HG03432 (cell line): ENCODE results near the gene YARS1.

Source experiments
- ATAC-seq: cut with Tn5 transposase; IDR thresholded peaks from one replicate; pipeline ENCODE4 v1.9.1; 2021; ENCODE audit warnings: mild to moderate bottlenecking, moderate library complexity; ENCODE audit not compliant: unreplicated experiment

YARS1 gene

DNA sequence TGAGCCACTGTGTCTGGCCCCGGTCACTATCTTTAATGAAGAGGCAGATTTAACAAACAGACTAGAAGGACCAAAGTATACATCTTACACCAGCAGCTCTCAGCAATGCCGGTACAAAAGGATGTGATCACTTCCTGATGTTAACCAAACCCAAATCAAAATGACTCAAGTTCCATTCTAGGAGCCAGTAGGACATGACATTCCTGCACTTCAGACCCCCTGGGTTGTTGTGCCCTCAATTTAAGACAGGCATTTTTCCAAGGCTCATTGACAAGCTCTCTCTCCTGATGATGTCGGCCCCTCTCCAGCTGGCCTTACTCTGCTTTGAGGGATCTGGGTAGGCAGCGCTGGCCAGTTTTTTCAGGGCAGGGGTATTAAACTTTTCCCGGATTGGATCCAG is 35.1 kb downstream of the YARS1 start:
- no peak for ATAC-seq

DNA sequence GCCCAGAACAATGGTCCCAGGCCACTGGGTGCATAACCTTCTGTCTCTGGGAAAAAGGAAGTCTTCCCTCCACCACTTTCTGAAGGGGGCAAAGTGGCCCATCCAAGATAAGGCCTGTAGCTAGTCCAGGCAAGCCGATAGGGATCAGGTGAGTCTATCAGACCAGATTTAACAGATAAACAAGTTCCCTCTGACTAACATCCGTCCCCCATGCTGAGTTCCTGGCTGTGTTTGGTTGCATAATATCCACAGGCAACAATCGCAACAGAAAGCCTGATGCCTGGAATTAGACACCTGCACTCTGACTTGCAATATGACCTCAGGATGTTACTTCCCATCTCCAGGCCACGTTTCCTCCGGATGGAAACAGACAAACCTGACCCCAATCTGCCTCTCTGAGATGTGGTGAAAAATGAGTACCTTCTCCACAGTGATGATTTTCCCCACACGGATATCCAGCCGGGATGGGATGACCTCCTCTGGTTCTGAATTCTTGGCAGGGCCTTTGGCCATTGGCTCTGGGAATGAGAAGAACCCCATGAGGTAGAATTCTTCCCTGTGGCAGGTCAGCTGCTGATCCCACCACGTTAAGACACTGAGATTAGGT is 36.4 kb downstream of the YARS1 start:
- ATAC-seq: no peak

DNA sequence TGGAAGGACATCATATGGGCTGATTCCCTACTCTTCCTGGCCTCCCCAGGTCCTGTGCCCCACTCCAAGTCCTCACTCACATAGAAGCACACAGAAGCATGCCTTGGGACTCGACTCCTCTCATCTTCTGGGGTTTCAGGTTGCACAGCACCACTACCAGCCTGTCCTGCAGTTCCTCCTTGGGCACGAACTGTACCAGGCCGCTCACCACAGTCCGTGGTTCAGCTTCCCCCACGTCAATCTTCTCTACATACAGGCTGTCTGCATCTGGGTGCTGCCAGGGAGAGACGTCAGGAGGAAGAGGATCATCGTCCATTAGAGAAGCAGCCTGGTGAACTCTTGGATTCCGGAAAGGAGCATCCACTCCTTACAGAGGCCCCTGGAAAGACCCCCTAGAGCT is 37.2 kb downstream of the YARS1 start:
- no peak for ATAC-seq

DNA sequence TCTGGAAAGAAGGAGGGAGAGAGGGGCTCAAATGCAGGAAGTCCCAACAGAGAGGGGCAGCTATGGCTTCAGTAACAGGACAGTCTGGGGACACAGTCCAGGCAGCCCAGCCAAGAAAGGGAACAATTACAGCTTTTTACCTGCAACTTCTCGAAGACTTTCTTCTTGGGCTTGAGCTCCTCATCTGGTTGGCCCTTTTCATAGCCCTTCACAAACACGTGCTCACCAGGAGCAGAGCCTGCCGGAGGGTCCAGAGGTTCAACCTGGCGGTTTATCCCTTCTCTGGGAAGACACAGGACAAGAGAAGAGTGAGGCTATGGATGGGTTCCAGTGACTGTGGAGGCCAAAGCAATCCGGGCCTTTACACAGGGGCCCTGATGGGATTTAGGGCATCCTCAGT is 37.9 kb downstream of the YARS1 start:
- ATAC-seq: no peak

DNA sequence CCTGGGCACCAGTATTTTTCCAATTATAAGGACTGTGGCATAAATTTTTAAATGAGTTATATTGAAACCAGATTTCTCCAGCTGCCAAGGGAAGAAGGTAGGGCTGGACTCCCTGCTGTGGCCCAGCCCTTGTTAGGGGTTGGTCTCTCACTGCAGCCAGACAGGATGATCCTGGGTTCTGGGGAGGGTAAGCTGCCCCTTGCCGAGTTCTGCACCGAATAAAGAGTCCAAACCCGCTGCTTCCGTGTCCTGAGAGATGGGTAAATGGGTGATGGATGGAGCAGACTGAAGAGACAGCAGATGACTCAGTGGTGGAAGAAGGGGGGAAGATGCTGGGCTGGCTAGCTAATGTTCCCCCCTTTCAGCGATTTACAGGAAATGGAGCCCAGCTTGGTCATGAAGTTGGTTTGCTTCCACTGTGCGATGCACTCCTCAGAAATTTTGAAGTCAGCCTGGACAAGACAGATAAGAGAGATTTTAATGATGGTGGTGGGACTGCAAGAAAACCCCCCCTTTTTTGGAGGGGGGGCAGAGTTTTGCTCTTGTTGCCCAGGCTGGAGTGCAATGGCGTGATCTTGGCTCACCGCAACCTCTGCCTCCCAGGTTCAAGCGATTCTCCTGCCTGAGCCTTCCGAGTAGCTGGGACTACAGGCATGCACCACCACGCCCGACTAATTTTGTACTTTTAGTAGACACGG is 41.4 kb downstream of the YARS1 start:
- ATAC-seq: no peak

DNA sequence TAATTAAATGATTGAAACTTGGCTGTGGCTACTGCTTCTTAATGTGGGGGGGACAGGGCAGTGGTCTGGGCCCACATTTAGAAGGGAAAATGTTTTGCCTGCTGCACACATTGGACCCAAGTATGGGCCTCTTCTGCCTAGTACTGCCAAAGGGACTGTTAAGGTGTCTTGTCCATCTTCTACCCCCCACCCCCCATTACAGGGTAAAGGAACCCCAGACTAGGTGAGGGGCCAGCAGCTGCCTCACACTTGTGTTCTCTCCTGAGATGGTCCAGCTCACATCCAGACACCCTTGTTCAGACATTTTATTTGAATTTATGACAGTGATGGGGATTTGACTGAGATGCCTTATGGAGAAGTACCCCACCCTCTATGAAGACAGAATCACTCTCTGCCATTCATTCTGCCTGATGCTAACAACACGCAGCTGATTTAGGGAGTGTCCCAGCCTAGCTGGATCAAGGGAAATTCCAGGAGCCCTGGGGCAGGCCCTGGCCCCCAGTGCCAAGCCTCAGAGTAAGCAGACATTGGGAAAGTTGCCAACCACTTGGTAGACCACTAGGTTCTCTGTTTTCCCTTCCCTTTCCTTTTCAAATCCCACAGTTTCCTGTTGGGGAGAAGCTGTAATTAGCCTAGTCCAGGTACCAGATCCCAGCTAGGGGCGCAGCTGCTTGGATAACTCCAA is 42.1 kb downstream of the YARS1 start:
- no peak for ATAC-seq

DNA sequence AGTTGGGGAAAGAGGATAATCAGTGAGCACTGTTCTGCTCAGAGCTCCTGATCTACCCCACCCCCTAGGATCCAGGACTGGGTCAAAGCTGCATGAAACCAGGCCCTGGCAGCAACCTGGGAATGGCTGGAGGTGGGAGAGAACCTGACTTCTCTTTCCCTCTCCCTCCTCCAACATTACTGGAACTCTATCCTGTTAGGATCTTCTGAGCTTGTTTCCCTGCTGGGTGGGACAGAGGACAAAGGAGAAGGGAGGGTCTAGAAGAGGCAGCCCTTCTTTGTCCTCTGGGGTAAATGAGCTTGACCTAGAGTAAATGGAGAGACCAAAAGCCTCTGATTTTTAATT is 42.7 kb downstream of the YARS1 start:
- ATAC-seq: no peak

DNA sequence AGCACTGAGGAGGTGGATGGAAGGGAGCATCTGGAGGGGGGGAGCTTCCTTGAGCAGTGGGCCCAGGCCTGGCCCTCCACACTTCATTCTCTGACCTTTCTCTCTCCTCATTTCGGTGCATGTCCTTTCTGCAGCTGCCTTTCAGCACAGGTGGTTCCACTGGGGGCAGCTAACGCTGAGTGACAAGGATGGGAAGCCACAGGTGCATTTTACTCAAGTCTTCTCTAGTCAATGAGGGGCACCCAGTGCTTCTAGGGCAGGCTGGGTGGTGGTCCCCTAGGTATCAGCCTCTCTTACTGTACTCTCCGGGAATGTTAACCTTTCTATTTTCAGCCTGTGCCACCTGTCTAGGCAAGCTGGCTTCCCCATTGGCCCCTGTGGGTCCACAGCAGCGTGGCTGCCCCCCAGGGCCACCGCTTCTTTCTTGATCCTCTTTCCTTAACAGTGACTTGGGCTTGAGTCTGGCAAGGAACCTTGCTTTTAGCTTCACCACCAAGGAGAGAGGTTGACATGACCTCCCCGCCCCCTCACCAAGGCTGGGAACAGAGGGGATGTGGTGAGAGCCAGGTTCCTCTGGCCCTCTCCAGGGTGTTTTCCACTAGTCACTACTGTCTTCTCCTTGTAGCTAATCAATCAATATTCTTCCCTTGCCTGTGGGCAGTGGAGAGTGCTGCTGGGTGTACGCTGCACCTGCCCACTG is 43.2 kb downstream of the YARS1 start:
- ATAC-seq: no peak

DNA sequence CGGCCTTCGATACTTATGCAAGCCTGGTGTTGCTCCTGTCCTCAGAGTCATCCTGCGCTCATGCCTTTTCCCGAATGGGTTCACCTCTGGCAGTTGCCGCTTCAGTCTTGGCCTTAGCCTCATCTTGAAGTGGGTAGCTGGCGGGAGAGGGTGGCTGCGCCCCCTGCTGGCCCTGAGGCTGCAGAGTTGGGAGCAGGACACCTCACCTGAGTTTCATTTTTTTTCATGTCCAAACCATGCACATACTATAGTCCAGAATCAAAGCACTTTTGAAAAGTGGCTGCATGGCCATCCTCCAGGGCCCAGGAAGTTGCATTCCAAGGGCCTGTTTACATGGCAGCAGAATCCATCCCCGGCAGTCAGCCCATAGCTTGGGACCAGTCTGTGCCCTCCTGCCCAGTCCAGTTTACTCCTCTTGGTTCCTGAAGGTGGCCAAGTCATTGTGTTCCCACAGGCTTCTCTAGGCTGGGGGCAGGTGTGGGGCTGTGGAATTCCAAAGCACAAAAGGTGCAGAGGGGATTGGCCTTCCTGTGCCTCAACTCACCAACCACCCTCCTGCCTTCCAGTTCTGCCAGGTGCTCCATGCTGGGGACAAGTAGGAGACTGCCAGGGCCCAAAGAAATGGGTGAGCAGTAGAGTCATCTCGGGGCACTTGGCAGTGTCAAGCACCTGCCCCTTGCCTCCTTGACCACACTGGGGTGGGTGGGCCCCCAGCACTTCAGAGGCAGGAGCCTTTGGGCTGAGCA is 44.0 kb downstream of the YARS1 start:
- no peak for ATAC-seq

DNA sequence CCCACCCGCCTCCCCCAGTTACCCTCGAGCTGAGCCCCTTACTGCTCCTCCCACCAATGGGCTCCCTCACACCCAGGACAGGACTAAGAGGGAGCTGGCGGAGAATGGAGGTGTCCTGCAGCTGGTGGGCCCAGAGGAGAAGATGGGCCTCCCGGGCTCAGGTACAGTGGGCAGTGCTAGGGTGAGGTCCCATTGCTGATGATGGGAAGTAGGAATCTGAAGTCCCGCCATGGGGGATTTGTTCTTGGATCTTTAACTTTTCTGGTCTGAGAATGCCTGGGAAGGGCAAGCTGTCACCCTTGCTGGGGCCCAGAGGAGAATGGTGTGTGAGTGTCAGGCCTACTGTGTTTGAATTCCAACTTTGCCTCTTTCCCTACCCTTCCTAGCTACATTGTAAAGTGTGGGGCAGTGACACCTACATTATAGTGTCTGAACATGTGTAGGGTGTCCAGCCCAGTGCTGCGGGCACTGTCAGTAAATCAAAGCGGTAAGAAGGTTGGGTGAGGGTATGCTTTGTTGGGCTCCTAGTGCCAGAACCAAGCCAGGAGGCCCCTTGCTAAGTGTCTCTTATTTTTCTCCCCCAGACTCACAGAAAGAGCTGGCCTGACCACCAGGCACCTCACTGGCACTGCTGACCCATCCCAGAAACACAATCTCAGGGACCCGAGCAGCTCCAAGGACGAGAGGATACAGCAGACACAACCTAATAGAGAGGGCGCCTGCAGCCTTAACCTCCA is 44.7 kb downstream of the YARS1 start:
- no peak for ATAC-seq

DNA sequence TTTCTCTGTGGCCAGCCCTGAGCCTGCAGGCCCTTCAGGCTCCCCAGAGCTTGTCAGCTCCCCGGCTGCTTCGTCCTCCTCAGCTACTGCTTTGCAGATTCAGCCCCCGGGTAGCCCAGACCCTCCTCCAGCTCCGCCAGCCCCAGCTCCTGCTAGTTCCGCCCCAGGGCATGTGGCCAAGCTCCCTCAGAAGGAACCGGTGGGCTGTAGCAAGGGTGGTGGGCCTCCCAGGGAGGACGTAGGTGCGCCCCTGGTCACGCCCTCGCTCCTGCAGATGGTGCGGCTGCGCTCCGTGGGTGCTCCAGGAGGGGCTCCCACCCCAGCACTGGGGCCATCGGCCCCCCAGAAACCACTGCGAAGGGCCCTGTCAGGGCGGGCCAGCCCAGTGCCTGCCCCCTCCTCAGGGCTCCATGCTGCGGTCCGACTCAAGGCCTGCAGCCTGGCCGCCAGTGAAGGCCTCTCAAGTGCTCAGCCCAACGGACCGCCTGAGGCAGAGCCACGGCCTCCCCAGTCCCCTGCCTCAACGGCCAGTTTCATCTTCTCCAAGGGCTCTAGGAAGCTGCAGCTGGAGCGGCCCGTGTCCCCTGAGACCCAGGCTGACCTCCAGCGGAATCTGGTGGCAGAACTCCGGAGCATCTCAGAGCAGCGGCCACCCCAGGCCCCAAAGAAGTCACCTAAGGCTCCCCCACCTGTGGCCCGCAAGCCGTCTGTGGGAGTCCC is 45.4 kb downstream of the YARS1 start:
- no peak for ATAC-seq

DNA sequence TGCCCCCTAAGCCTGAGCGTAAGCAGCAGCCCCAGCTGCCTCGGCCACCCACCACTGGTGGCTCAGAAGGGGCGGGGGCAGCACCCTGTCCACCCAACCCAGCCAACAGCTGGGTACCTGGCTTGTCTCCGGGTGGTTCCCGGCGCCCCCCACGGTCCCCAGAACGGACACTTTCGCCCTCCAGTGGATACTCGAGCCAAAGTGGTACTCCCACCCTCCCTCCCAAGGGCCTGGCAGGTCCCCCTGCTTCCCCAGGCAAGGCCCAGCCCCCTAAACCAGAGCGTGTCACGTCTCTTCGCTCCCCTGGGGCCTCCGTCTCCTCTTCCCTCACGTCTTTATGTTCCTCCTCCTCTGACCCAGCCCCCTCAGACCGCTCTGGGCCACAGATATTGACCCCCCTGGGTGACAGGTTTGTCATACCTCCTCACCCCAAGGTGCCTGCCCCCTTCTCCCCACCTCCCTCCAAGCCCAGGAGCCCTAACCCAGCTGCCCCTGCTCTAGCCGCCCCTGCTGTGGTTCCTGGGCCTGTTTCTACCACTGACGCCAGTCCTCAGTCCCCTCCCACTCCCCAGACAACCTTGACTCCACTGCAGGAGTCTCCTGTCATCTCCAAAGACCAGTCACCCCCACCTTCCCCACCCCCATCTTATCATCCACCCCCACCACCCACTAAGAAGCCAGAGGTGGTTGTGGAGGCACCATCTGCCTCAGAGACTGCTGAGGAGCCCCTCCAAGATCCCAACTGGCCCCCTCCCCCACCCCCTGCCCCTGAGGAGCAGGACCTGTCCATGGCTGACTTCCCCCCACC is 46.2 kb downstream of the YARS1 start:
- no peak for ATAC-seq

DNA sequence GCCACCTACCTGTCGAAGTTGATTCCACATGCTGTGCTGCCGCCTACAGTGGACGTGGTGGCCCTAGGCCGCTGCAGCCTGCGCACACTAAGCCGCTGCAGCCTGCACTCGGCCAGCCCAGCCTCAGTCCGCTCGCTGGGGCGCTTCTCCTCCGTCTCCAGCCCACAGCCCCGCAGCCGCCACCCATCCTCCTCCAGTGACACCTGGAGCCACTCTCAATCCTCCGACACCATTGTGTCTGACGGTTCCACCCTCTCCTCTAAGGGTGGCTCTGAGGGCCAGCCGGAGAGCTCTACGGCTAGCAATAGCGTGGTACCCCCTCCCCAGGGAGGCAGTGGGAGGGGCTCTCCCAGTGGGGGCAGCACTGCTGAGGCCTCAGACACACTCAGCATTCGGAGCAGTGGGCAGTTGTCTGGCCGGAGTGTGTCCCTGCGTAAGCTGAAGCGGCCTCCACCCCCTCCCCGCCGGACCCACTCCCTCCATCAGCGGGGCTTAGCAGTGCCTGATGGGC is 46.9 kb downstream of the YARS1 start:
- ATAC-seq: no peak

DNA sequence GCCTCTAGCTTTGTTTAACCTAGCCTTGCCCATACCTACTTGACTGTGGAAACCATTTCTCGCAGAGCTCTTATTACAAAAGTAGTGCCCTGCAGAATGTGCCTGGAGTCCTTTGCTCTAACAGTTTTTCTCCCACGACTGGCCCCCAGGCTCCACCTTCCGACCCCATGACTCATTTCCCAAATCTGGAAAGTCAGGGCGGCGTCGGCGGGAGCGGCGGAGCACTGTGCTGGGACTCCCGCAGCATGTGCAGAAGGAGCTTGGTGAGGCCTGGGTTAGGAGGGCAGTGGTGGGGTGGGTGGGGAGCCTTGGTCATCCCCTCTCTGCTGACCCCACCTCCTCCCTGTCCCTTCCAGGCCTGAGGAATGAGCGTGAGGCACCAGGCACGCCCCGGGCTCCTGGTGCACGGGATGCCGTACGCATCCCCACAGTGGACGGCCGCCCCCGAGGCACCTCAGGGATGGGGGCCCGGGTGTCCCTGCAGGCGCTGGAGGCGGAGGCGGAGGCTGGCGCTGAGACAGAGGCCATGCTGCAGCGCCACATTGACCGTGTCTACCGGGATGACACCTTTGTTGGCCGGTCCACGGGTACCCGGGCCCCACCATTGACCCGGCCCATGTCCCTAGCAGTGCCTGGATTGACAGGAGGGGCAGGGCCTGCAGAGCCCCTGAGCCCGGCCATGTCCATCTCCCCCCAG is 47.5 kb downstream of the YARS1 start:
- ATAC-seq: no peak

DNA sequence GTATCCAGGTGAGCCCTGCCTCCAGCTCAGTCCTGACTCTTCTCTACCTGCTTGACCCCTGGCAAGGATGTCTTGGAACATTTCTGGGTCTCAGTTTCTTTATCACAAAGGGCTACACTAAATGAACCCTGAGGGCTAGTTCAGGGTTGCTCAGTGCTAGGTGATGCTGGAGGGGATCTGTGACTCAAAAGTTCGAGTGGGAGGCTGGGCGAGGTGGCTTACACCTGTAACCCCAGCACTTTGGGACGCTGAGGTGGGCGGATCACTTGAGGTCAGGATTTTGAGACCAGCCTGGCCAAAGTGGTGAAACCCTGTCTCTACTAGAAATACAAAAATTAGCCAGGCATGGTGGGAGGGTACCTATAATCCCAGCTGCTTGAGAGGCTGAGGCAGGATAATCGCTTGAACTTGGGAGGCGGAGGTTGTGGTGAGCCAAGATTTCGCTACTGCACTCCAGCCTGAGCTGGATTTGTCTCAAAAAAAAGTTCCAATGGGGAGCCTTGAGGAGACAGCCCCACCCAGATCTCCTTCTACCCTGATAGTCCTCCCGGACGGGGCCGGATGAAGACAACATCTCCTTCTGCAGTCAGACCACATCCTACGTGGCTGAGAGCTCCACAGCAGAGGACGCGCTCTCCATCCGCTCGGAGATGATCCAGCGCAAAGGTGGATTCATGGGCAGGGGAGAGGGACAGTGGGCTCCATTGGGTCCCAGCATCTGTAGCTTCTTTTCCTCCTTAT is 48.9 kb downstream of the YARS1 start:
- ATAC-seq: no peak

DNA sequence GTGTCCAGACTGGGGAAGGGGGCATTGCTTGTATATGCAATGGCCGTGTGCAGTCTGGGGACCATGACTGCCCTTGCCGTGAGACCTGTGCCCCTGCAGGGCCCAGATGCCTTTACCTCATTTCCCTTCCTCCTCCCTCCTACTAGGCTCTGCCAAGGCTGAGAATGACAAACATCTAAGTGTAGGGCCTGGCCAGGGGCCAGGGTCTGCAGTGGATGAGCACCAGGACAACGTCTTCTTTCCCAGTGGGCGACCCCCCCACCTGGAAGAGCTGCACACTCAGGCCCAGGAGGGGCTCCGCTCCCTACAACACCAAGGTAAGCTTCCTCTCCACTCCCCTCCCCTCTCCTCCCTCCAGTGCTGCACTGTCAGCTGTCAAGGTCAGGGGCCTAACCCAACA is 49.5 kb downstream of the YARS1 start:
- ATAC-seq: no peak

DNA sequence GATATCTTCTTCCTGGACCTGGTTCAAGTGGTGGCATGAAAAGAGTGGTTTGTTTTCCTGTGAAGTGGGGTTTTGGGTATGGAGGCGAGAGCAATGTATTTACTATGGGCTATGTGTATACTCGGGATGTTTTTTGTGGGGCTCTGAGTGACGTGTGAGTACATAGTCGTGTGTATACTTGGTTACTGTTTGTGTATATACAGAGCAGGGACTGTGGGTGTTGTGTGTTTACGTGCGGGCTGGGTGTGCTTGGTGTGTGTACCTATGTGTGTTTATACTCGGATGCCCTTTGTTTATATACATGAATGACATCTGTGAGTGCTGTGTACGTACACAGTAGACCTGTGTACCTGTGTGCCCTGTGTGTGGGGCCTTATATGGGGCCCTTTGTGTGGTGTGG is 50.0 kb downstream of the YARS1 start:
- no peak for ATAC-seq
